HG02759 (cell line): ENCODE measurements around the gene RGS6.
"Not testable (repeated sequence)": the region's sequence is repeated elsewhere in the genome, so short reads cannot be mapped to it uniquely, and the experiment has no call there.

Source experiments
- ATAC-seq: cut with Tn5 transposase; IDR thresholded peaks from one replicate; pipeline ENCODE4 v1.9.1; 2021; ENCODE audit warnings: mild to moderate bottlenecking, moderate library complexity; ENCODE audit not compliant: unreplicated experiment

Gene RGS6

GRCh38 chr14:72448212-72448611 lies 516.0 kb downstream of the RGS6 start:
- no peak for ATAC-seq

- ATAC-seq: no peak
Observed at GRCh38 chr14:72450473-72451044, 518.3 kb downstream of the RGS6 start.

GRCh38 chr14:72451054-72451972 lies 519.1 kb downstream of the RGS6 start:
- peak; percentile 54 for ATAC-seq

GRCh38 chr14:72452774-72453173 lies 520.5 kb downstream of the RGS6 start:
- no peak for ATAC-seq

GRCh38 chr14:72454388-72455160 lies 522.3 kb downstream of the RGS6 start:
- ATAC-seq: no peak

- no peak for ATAC-seq
Observed at GRCh38 chr14:72457641-72458040, 525.4 kb downstream of the RGS6 start.

- ATAC-seq: no peak
Observed at GRCh38 chr14:72462056-72462455, 529.8 kb downstream of the RGS6 start.

- no peak for ATAC-seq
Observed at GRCh38 chr14:72463291-72463866, 531.1 kb downstream of the RGS6 start.

- ATAC-seq: no peak
Observed at GRCh38 chr14:72464226-72464625, 532.0 kb downstream of the RGS6 start.

GRCh38 chr14:72466325-72466724 lies 534.1 kb downstream of the RGS6 start:
- ATAC-seq: no peak

- no peak for ATAC-seq
Observed at GRCh38 chr14:72471346-72471745, 539.1 kb downstream of the RGS6 start.

- ATAC-seq: no peak
Observed at GRCh38 chr14:72472845-72473244, 540.6 kb downstream of the RGS6 start.

- ATAC-seq: peak; percentile 90
Observed at GRCh38 chr14:72476657-72477499, 544.6 kb downstream of the RGS6 start.

GRCh38 chr14:72477578-72477977 lies 545.3 kb downstream of the RGS6 start:
- ATAC-seq: not testable (repeated sequence)

GRCh38 chr14:72478471-72478893 lies 546.3 kb downstream of the RGS6 start:
- no peak for ATAC-seq

GRCh38 chr14:72479461-72479931 lies 547.3 kb downstream of the RGS6 start:
- no peak for ATAC-seq

- ATAC-seq: no peak
Observed at GRCh38 chr14:72480464-72481243, 548.4 kb downstream of the RGS6 start.

GRCh38 chr14:72483311-72483710 lies 551.1 kb downstream of the RGS6 start:
- ATAC-seq: no peak

- no peak for ATAC-seq
Observed at GRCh38 chr14:72485695-72486094, 553.5 kb downstream of the RGS6 start.
